Measurements from ENCODE around the gene TTC19.

The TTC19 gene

GRCh38 chr17:15999141-15999973 is at the start of gene TTC19, which contains the start of gene ZSWIM7:
Gene TTC19, plus strand, starts transcription at chr17:15999824. Its CDS starts 25 bp downstream, at chr17:15999849.
Gene ZSWIM7, minus strand, starts transcription at chr17:15999704. Its CDS starts 110 bp downstream, at chr17:15999594.
- peak; percentile 87 for DNase-seq

- DNase-seq = no peak
These were observed 48.1 kb upstream of the TTC19 start for GRCh38 chr17:15951368-15952047.

GRCh38 chr17:15952048-15952532 is 47.5 kb upstream of the TTC19 start:
- DNase-seq = no peak

- no peak for DNase-seq
These were observed 46.5 kb upstream of the TTC19 start for GRCh38 chr17:15952916-15953790.

- DNase-seq = no peak
These were observed 45.4 kb upstream of the TTC19 start for GRCh38 chr17:15954222-15954621.

- no peak for DNase-seq
These were observed 43.7 kb upstream of the TTC19 start for GRCh38 chr17:15955793-15956541.

GRCh38 chr17:15957206-15957605 is 42.4 kb upstream of the TTC19 start:
- DNase-seq = no peak

- DNase-seq = no peak
These were observed 41.9 kb upstream of the TTC19 start for GRCh38 chr17:15957608-15958307.

GRCh38 chr17:15958484-15958854 is 41.2 kb upstream of the TTC19 start:
- no peak for DNase-seq

- no peak for DNase-seq
These were observed 35.9 kb upstream of the TTC19 start for GRCh38 chr17:15963670-15964110.

- DNase-seq = no peak
These were observed 34.1 kb upstream of the TTC19 start for GRCh38 chr17:15965528-15965927.

- no peak for DNase-seq
These were observed 33.3 kb upstream of the TTC19 start for GRCh38 chr17:15966183-15966878.

- DNase-seq = no peak
These were observed 32.8 kb upstream of the TTC19 start for GRCh38 chr17:15966879-15967248.

- DNase-seq = no peak
These were observed 31.8 kb upstream of the TTC19 start for GRCh38 chr17:15967706-15968399.

GRCh38 chr17:15969463-15969862 is 30.2 kb upstream of the TTC19 start:
- no peak for DNase-seq

- DNase-seq = no peak
These were observed 29.1 kb upstream of the TTC19 start for GRCh38 chr17:15970500-15970899.

GRCh38 chr17:15971098-15971678 is 28.4 kb upstream of the TTC19 start:
- no peak for DNase-seq

- no peak for DNase-seq
These were observed 27.7 kb upstream of the TTC19 start for GRCh38 chr17:15971882-15972281.

GRCh38 chr17:15972497-15972951 is 27.1 kb upstream of the TTC19 start:
- DNase-seq = no peak

- no peak for DNase-seq
These were observed 26.6 kb upstream of the TTC19 start for GRCh38 chr17:15973016-15973415.
